HG02610 (cell line): Measurements from ENCODE around the gene VSTM2B.

Experiments used
- ATAC-seq: cut with Tn5 transposase; IDR thresholded peaks from one replicate; pipeline ENCODE4 v1.9.1; 2021; ENCODE audit warnings: mild to moderate bottlenecking, moderate library complexity; ENCODE audit not compliant: unreplicated experiment

Gene VSTM2B

DNA sequence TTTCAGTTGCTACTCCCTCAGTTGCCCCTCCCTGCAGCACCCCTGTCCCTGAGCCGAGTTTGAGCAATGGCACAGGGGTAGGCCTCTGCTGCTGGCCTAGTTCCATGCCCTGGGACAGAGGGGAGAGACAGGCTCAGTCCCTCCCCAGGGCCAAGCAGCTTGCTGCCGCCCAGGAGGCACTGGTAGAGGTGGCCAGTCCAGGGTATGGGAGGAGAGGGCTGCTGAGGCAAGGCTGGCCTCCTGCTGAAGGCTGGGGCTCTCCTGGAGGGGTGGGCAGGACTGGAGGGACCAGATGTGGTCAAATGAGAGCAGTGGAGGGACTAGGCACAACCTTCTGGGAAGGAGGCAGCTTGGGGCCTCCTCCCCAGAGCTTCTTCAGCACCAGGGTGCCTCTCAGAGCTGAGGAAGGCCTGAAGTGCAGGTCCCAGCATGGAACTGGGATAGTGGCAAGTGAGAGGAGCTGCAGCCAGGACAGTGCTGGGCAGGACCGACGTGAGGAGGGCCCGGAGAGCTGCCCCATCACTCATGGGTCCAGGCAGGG, 29.8 kb upstream of the VSTM2B start:
- ATAC-seq = no peak

- no peak for ATAC-seq
These were observed 28.6 kb upstream of the VSTM2B start for GRCh38 chr19:29497241-29497640.

DNA sequence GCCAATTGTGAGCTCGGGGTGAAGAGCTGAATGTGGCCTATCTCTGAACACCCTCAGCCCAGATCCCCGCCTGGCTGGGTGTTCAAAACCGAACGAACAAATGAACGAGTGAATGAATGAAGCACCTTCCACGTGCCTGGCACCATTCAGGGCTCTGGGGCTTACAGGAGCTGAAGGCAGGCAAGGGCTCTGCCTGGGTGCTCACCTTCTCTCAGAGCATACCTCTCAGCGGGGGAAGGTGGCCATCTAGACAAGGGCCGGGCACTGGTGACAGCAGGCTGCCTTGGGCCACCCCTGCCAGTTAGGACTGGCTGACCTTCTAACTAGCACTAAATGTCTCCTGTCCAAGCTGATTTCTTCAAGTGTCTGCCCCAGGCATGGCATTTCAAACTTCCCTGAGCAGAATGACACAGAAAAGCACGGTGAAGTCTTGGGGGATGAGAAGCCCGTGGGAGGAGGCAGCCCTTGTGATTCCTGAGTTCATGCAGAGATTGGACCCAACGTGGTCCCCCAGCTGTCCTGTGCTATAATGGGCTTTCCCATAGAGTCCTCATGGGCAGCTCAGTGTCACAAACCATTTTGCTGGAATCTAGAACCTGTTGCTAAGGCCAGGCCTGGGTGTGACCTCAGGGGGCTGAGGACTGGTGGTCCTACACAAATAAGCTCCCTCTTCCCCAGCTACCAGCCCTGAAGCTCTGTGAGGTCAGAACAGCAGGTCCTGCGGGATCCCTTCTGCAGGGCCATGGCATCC, 27.9 kb upstream of the VSTM2B start:
- no peak for ATAC-seq

DNA sequence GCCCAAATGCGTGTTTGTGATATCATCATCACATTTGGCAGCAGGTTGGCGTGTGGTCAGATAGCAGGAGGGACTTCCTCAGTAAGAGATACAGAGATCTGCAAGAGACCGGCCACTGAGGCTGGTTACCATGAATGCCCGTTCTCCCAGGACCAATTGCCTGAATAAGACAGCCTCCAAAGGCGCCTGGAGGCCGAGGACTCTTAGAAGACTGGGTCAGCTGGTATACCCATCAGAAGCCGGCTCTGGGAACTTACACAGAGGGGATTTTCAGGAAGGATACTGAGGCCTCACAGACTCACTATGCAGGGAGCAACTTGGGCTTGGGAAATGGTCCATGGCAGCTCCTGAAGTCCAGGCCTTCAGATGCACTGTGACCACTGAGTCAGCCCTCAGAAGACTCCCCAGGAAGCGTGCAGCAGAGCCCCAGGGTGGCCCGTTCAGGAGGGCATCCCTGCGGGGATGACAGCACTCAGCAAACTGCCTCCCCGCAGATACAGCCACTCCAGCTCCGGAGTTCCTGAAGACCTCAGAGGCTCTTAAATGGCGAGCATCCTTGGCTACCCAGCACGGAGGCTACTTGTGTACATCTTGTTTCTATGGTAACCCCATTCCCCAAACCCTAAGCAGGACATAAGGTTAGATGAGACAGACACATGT, 26.4 kb upstream of the VSTM2B start:
- ATAC-seq = no peak

GRCh38 chr19:29499921-29500590, 25.7 kb upstream of the VSTM2B start:
- no peak for ATAC-seq

- ATAC-seq = no peak
These were observed 23.8 kb upstream of the VSTM2B start for GRCh38 chr19:29501816-29502580.

DNA sequence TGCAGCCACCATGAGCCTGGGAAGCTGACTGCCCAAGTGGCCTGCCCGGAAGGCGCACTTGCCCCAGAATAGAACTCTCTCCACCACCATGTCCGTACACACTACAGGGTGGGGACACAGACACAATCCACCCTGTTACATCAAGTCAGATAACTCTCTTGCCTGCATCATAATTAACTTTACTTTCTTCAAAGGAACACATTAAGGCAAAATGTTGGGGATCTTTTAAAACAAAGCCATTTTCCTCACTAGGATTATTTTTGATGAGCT, 23.3 kb upstream of the VSTM2B start:
- no peak for ATAC-seq

DNA sequence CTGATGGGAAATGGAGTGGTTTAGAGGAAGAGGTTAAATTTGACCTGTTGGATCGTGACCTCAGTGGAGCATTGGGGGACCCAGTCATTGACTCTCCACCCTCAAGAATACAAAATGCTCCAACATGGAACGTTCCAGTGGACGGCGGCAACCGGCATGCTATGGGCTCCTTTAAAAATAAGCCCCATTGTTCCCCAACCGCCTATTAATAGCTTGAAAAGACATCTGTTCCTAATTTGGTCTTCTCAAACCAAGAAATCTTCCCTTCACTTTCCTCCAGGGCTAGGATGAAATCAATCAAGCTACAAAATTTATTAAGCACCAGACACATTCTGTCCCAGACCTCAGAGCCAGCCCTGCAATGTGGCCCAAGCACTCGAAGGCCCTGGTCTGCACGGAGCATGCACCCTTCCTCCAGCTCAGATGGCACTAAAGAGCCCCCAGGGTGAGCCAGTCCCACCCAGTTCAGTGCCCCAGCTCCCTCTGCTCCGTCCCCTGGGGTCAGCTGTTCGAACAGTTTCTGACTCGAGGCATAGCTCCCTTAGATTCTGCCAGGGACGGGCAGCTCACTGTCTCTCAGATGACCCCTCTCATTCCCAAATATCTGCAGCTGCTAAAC, 22.5 kb upstream of the VSTM2B start:
- no peak for ATAC-seq

GRCh38 chr19:29503785-29504184, 22.0 kb upstream of the VSTM2B start:
- no peak for ATAC-seq

DNA sequence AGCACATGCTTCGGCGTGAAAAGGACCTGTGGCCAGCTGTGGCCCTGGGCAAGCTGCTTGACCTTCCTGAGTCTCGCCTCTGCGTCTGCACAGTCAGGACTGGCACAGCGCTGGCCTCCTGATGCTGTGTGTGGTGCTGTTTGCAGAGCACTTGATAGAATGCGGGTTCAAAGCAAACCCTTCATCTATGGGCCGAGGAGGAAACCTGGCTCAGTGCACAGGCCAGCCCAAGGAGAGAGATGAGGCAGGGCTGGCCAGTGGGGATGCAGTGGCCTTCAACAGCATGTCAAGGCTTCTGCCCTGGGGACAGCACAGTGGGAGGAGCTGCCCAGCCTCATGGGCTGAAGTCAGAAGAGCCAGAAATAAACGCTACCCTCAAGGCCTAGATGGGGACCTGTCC, 21.3 kb upstream of the VSTM2B start:
- no peak for ATAC-seq

DNA sequence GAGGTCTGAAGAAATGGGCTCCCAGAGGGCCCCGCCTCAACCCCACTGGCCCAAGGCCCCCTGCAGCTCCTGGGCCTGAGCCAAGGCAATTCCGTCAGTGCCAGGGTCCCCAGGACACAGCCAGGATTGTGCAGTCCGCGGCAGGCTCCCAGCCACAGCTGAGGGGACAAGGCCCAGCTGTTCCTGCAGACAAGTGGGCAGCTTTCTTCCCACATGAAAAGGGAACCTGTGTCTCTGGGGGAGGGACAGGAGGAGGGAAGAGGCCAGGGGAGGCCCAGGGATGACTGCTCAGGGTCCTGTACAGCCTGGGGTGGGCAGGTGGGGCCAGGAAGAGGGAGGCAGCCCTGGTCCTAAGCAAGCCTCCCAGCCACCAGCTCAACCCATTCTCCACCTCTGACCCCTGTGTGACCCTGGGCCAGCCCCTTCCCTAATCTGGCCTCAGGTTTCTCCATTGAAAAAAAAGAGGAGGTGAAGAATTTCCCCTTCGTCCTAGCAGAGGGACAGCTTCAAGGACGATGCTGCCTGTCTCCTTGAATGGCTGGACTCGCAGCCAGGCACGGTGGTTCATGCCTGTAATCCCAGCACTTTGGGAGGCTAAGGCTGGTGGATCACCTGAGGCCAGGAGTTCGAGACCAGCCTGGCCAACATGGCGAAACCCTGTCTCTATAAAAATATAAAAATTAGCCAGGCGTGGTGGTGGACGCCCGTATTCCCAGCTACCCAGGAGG, 20.5 kb upstream of the VSTM2B start:
- ATAC-seq = no peak

- no peak for ATAC-seq
These were observed 19.2 kb upstream of the VSTM2B start for GRCh38 chr19:29506619-29506911.

DNA sequence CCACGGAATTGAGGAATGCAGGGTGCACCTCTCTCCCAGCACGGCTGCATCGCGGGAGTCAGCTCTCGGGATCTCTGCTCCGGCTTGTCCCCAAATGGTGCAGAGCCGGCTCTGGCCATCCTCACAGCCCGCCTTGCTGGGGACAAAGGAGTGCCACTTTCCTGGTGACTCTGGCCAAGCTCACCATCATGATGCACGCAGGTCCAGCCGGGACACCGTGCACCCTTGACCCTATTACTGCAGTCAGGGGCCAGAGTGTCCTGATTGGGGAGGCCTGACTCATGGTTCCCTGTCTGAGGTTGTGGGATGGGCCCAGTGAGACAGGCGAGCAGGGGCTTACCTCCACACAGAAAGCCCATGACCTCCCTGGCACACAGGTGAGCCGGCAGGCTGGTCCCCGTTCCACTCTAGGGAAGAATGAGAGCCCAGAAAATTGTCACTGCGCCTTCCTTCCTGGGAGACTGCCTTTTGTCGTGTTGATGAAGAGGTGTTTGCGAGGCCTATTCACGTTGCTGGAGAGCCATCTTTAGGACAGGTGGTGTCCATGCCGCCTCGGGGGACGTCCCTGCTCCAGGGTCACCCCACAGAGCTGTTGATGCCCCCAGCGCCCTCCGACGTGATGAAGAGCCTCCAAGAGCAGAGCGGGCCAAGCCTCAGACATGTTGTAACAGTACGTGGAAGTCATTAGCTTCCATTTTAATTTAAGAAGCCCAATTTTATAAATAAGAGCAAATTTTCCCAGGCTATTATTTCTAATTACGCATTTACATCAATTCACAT, 18.5 kb upstream of the VSTM2B start:
- no peak for ATAC-seq

- ATAC-seq = no peak
These were observed 17.6 kb upstream of the VSTM2B start for GRCh38 chr19:29508181-29508580.

DNA sequence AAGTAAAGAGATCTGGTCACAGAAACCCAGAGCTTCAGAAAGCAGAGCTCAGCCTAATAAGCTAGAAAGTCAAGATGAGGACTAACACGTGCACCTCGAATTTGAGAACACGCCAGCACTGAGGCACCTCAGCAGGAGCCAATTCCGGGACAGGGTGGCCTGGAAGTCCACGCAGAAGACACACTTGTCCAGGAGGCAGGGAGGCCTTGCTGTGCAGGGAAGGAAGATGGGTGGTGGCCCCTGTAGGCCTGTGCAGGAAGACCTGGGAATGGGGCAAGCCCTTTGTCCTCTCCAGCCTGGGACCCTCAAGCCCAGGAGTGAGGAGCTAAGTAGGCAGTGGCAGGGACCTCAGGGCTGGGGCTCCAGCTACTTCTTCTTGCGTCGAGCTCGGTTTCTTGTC, 16.3 kb upstream of the VSTM2B start:
- ATAC-seq = no peak

GRCh38 chr19:29510701-29511265, 15.0 kb upstream of the VSTM2B start:
- no peak for ATAC-seq

- ATAC-seq = no peak
These were observed 14.0 kb upstream of the VSTM2B start for GRCh38 chr19:29511768-29512167.

- ATAC-seq = no peak
These were observed 13.0 kb upstream of the VSTM2B start for GRCh38 chr19:29512748-29513147.

- no peak for ATAC-seq
These were observed 11.1 kb upstream of the VSTM2B start for GRCh38 chr19:29514525-29515232.
